HL-60 (cell line): ENCODE results near the gene CTSD.

Source experiments
- GABPA ChIP-seq: IDR thresholded peaks from 2 replicates; pipeline ENCODE4 v1.6.1; 2012; ENCODE audit warnings: low read depth
- POLR2AphosphoS5 ChIP-seq: IDR thresholded peaks from 2 replicates; pipeline ENCODE4 v1.6.1; 2012; ENCODE audit warnings: low read depth
- TF ChIP-seq, protein P1 (sequence below): IDR thresholded peaks from one replicate; pipeline ENCODE4 v1.5.1; 2011; ENCODE audit warnings: low read length, control low read depth, inconsistent platforms; ENCODE audit not compliant: insufficient read depth

DNA sequence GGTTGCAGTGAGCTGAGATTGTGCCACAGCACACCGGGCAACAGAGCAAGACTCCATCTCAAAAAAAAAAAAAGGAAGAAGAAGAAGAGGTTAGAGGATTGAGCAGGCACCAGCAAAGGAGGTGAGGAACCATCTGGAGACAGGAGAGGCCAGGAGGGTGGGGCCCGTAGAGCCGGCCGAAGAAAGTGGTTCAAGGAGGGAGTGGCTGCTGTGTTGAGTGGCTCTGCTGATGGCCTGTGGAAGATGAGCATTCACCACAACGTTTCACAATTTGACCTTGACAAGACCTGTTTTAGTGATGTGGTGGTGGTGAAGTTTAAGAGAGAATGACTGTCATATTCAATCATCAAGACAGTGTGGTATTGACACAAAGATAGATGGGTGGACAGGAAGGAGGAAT, 6.8 kb upstream of the CTSD start:
- TF ChIP-seq, protein P1, sequence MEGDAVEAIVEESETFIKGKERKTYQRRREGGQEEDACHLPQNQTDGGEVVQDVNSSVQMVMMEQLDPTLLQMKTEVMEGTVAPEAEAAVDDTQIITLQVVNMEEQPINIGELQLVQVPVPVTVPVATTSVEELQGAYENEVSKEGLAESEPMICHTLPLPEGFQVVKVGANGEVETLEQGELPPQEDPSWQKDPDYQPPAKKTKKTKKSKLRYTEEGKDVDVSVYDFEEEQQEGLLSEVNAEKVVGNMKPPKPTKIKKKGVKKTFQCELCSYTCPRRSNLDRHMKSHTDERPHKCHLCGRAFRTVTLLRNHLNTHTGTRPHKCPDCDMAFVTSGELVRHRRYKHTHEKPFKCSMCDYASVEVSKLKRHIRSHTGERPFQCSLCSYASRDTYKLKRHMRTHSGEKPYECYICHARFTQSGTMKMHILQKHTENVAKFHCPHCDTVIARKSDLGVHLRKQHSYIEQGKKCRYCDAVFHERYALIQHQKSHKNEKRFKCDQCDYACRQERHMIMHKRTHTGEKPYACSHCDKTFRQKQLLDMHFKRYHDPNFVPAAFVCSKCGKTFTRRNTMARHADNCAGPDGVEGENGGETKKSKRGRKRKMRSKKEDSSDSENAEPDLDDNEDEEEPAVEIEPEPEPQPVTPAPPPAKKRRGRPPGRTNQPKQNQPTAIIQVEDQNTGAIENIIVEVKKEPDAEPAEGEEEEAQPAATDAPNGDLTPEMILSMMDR: no peak
- TF ChIP-seq GABPA (no peak), POLR2AphosphoS5 (no peak; the same call in 1 of the 2 replicates)
